ENCODE results near the gene ADAMTS19.

Gene ADAMTS19

GRCh38 chr5:129743541-129744187, 283.6 kb downstream of the ADAMTS19 start:
- no peak overlapping the region for H3K4me3 ChIP-seq (ENCODE audit: low read depth, low read length)
- TF ChIP-seq MYC (IDR thresholded peaks at IDR 0.05; ENCODE audit: low read depth, low read length) = no peak
- no peak for TF ChIP-seq MAX (IDR thresholded peaks at IDR 0.05; ENCODE audit: low read depth, low read length)
- no peak for TF ChIP-seq POLR2A (IDR thresholded peaks at IDR 0.05; ENCODE audit: extremely low read depth, insufficient read length)
- no peak for TF ChIP-seq CTCF (IDR thresholded peaks at IDR 0.05; ENCODE audit: low read depth, low read length)
- no peak for DNase-seq (ENCODE audit: low read depth)

GRCh38 chr5:129745997-129746396, 285.9 kb downstream of the ADAMTS19 start:
- DNase-seq (ENCODE audit: low read depth) = no peak
- H3K4me3 ChIP-seq (ENCODE audit: low read depth, low read length) = no peak overlapping the region
- no peak for TF ChIP-seq CTCF (IDR thresholded peaks at IDR 0.05; ENCODE audit: low read depth, low read length)
- no peak for TF ChIP-seq MYC (IDR thresholded peaks at IDR 0.05; ENCODE audit: low read depth, low read length)
- TF ChIP-seq POLR2A (IDR thresholded peaks at IDR 0.05; ENCODE audit: extremely low read depth, insufficient read length) = no peak
- no peak for TF ChIP-seq MAX (IDR thresholded peaks at IDR 0.05; ENCODE audit: low read depth, low read length)

DNA sequence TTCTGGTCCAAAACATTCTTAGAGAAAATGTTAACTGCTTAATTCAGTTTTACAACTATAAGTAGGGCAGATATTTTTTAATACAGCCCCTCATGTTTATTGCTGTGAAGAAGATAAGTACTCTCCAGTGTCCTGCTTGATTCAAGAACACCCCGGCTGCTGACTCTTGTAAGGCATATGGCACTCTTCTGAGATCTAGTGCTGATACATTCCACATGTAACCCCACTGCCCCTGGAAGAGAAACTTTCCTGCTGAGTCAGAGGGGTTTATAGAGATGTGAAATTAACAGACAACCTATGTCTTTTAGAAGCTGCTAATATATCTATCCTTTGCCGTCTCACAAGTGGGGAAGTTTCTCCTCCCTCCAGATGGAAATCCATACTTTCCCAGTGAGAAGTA, 286.8 kb downstream of the ADAMTS19 start:
- H3K4me3 ChIP-seq (ENCODE audit: low read depth, low read length) = no peak overlapping the region
- no peak for DNase-seq (ENCODE audit: low read depth)
- TF ChIP-seq CTCF (IDR thresholded peaks at IDR 0.05; ENCODE audit: low read depth, low read length) (no peak), MAX (IDR thresholded peaks at IDR 0.05; ENCODE audit: low read depth, low read length) (no peak), POLR2A (IDR thresholded peaks at IDR 0.05; ENCODE audit: extremely low read depth, insufficient read length) (no peak), MYC (IDR thresholded peaks at IDR 0.05; ENCODE audit: low read depth, low read length) (no peak)

DNA sequence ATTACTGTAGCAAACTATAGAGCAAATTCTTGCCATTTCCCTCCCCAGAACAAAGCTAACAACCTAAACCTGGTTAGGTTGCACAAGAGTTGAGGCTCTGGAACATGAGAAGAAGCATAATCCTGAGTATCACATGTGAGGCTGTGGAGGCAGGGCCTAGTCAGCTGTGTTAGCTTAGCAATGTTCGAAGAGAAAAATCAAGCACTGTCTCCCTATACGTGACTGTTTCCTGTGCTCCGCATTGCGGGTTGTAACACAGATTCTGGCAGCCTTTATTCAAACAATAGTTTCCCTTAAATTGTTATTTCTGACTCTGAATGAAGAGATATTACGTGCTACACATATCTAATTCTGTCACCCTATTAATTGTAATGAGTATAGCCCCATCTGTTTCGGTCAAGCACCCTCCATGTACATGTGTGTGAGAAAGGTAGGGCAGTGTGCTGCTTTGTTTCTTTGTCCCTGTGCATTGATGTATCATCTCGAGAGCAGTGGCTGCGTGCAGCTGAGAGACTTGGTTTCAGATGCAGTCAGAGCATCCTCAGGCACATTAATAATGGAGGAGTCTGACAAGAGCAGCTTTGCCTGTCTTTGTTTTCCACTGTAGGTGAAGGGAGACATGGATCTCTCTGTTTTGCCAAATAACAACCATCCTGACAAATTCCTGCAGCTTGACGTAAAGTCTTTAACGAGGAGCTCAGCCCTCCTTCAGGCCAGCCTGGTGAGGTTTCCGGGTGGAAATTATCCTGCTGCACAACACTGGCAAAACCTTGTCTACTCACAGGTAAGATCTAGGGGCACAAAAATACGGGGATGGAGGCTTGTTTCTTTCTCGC, 287.7 kb downstream of the ADAMTS19 start, which contains the start of gene MINAR2:
Gene MINAR2 (plus strand): TSS at position 523 of the 836 bp plus-strand sequence. CDS start 97 bp downstream, at position 620.
- TF ChIP-seq MYC (IDR thresholded peaks at IDR 0.05; ENCODE audit: low read depth, low read length) = no peak
- no peak for TF ChIP-seq POLR2A (IDR thresholded peaks at IDR 0.05; ENCODE audit: extremely low read depth, insufficient read length)
- no peak for TF ChIP-seq MAX (IDR thresholded peaks at IDR 0.05; ENCODE audit: low read depth, low read length)
- no peak for TF ChIP-seq CTCF (IDR thresholded peaks at IDR 0.05; ENCODE audit: low read depth, low read length)

DNA sequence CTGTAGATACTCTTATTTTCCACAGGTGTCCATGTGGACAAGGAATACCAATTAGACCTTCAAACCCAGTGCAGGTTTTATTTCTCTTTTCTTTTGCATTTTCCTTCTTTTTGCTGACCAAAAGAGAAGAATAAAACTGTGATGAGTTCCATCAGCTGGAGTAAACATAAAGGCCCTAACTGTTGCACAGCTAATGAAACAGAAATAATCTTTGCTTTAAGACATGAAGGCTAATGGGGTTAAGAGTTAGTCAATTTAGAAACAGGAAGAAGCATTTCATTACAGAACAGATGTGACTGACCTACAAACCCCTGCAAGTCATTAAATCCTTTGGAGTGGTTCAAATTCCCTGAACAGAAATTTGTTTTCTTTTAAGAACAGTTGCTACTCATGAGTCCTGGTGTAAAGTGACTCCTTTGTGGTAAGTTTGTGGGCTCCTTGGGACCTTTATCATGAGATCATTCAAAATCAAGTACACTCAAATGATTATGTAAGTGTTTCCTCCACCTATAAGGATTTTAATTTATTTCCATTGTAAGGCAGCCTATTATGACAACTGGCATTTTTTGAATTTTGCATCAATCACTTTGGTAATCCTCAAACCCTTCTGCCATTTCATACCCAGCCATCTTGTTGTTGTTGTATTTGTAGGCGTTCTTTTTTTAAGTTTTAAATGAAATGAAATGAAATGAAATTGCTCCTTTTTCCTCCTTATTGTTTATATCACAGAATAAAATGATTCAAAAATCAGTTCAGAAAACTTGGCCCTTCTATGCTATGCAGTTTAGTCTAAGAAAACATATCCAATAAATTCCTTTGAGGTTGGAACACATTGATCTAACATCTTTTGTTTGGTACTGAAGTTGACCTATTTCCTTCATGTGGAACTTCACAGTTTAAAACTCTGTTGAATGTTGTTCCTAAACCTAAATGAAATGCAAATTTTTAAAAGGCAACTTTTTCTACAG, 289.1 kb downstream of the ADAMTS19 start:
- no peak for DNase-seq (ENCODE audit: low read depth)
- TF ChIP-seq MAX (IDR thresholded peaks at IDR 0.05; ENCODE audit: low read depth, low read length) (no peak), CTCF (IDR thresholded peaks at IDR 0.05; ENCODE audit: low read depth, low read length) (no peak), MYC (IDR thresholded peaks at IDR 0.05; ENCODE audit: low read depth, low read length) (no peak), POLR2A (IDR thresholded peaks at IDR 0.05; ENCODE audit: extremely low read depth, insufficient read length) (no peak)
- no peak overlapping the region for H3K4me3 ChIP-seq (ENCODE audit: low read depth, low read length)

More for the DNA sequence above, 287.7 kb downstream of the ADAMTS19 start, which contains the start of gene MINAR2:
- H3K4me3 ChIP-seq (ENCODE audit: low read depth, low read length) = no peak within 1 kb of the TSS
- DNase-seq (ENCODE audit: low read depth) = no peak

Measured in NB4 (cell line).